Stimulated activated CD4-positive, alpha-beta T cell treated with anti-CD3 and anti-CD28 coated beads, Interleukin-12 subunit alpha, Interleukin-12 subunit beta, amount 100 ng/mL, for 24 hours (primary cell): ENCODE results near the gene CA11.

ENCODE experiments used
- DNase-seq, 2 experiments: peaks; one replicate each; pipeline ENCODE4 v3.0.0-alpha.2; 2020; ENCODE audit warnings: low read depth in 2 of 2

Gene CA11

GRCh38 chr19:48628486-48629296 is 17.3 kb downstream of the CA11 start:
- no peak for DNase-seq

GRCh38 chr19:48627865-48628314 is 18.1 kb downstream of the CA11 start:
- no peak for DNase-seq

DNA sequence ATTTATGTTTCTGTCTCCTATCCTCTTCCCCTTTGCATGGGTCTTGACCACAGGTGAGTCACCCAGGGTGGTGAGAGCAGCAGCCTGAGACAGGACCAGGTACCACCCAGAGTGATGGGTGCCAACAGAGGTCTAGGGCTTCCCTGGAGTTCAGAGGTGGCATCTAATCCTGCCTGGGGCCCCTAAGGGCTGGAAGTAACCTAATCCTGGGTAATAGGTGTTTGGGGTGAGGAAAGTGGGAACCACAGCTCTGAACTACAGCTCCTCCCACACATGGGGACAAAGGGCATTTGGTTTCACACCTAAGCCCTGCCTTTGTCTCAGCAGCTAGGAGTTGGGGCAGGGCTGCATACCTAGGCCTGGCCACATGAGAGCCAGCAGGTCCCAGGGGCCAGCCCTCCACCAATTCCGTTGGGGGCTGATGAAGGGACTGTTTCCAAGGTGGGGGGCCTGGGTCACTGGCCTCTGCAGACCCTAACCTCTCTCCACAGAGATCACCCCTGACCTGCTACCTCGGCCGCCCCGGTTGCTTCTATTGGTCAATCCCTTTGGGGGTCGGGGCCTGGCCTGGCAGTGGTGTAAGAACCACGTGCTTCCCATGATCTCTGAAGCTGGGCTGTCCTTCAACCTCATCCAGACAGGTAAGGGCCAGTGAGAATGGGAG is 18.7 kb downstream of the CA11 start:
- DNase-seq = no peak

DNA sequence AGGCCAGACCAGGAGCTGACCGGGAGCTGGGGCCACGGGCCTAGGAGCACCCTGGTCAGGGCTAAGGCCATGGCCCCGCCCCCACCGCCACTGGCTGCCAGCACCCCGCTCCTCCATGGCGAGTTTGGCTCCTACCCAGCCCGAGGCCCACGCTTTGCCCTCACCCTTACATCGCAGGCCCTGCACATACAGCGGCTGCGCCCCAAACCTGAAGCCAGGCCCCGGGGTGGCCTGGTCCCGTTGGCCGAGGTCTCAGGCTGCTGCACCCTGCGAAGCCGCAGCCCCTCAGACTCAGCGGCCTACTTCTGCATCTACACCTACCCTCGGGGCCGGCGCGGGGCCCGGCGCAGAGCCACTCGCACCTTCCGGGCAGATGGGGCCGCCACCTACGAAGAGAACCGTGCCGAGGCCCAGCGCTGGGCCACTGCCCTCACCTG is 20.1 kb downstream of the CA11 start:
- no peak for DNase-seq

- no peak for DNase-seq
Measured at GRCh38 chr19:48624791-48625723, 20.9 kb downstream of the CA11 start.

GRCh38 chr19:48624067-48624594 is 21.9 kb downstream of the CA11 start:
- peak; percentile 94 to 98 for DNase-seq

DNA sequence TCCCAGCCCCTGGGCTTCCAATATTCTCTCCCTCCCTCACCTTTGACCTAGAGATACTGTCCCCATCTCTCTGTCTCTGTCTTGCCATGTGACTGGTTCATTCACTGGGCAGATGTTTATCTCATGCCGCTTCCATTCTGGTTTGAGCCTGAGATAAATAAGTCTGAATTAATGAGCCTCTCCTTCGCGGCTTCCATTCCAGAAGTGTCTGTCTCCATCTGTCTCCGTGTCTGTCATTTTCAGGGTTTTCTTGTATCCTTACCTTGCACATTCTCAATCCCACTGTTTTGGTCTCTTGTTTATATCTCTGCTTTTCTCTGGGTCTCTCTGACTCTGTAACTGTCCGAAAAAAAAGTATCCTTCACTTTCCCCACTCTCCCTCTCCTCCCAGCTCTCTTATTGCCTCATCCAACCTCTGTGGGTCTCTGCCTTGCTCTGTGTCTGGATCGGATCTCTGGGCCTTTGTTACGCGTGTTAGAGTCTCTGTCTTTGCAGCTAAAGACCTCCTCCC is 22.4 kb downstream of the CA11 start:
- DNase-seq = no peak

GRCh38 chr19:48619692-48620585 is 26.0 kb downstream of the CA11 start:
- no peak for DNase-seq

DNA sequence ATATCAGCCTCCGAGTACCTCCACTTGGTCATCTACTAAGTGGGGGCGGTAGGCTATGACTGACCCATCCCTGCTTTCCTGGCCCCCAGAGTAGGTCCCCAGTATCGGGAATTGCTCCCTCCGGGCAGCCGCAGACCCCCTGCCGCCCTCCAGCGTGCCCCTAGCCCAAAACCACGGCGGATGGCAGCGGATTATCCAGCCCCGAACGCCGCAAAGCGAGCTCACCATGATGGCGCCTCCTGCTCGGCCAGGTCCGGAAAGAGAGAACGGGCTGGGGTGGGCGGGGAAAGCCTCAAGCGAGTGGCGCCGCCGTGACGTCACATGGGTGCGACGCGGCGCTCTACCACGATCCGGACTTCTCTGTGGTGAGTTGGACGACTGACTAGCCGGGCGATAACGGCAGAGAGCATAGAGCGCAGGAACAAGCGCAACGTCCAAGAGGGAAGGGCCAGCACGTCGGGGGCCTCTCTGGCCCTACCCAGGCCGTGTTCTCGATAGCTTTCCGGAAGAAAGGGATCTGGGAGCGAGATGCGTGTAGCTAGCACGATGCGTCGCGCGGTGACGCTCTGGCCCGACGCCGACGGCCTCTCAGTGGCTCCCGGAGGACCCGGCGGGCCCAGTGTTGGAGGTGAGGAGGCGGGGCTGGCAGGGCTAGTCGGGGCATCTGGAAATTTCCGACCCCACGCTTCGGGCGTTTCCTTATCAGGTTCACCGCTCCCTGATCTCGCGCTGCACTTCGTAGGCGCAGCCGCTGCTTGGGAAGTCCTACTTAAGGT is 26.9 kb downstream of the CA11 start, which contains the start of the genes RPL18 and SPHK2:
TSS of gene RPL18 (minus strand) at position 263 of the 776 bp plus-strand sequence. CDS start at position 228, 35 bp downstream.
TSS of gene SPHK2 (plus strand) at position 591 of the 776 bp plus-strand sequence. CDS start 1,009 bp downstream, outside the sequence.
- peak; percentile 90 to 94 for DNase-seq

DNA sequence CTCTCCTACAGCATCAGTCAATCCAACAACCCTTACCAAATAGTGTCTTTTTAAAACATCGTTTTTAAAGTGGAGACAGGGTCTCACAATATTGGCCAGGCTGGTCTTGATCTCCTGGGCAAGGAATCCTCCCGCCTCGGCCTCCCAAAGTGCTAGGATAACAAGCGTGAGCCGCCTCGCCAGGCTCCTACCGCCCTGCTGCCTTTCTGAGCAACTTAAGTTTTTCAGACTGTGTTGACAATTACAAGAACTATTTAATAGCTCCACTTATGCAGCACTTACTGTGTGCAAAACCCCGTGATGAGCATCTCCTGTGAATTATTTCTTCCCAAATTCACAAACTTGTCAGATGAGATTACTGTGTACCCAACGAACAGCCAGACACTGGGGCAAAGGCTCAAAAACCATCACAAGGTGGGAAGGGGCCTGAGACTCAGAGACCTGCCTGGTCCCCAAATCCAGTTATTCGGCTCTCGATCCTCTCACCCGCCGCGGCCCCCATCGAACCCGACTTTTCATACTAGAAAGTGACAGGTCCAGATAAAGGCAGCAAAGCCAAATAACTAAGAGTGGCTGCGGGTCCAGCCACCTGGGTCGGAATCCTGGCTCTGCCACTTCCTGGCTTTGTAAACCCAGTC is 27.6 kb downstream of the CA11 start:
- no peak for DNase-seq

GRCh38 chr19:48617146-48617937 is 28.6 kb downstream of the CA11 start:
- no peak for DNase-seq

- DNase-seq = no peak
Measured at GRCh38 chr19:48616491-48617056, 29.4 kb downstream of the CA11 start.

GRCh38 chr19:48616041-48616436 is 29.9 kb downstream of the CA11 start:
- no peak for DNase-seq

- no peak for DNase-seq
Measured at GRCh38 chr19:48615231-48616040, 30.6 kb downstream of the CA11 start.

DNA sequence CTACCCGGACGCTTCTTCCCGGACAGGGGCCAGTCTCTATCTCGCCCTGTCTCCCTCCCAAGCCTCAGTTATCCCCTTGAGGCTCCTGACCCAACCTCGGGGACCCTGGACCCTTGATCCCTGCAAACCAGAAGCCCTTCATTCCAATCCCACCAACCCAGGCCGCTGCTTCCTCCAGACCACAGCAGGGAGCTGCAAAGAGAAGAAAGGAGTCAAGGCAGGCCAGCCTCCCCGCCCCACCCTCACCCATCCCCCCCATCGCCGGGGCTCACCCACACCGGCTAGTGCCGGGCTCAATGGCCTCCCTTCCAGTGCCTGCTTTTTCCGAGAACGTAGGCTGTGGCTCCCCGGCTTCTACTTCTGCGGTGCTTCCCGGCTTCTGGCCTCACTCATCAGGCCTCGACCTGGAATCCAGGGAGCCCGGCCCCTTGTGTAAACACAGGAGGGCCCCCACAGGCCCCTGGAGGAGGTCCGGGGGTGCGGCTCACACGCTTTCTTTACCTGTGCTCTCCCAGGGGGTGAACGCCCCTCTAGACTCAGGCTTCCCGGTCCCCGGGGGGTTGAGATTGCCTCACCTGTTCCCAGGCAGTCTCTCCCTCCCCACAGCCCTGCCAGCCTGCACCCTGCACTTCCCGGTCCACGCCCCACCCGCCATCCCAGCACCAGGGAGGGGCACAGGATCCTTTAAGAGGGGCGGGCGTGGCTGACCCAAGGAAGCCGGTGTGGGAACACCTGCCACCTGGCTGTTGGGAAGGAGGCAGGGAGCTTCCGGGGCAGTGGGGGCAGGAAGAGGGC is 31.4 kb downstream of the CA11 start, which contains the start of gene FAM83E:
TSS of gene FAM83E (minus strand) at position 641 of the 795 bp plus-strand sequence. CDS start 1,704 bp downstream, outside the sequence.
- no peak for DNase-seq
